ENCODE data around the gene LRP6.

- TF ChIP-seq ELF4 (IDR thresholded peaks at IDR 0.05) (no peak), ZNF384 (IDR thresholded peaks at IDR 0.05) (no peak)
These were observed 23.4 kb upstream of the LRP6 start for GRCh38 chr12:12290206-12290605.

All from HEK293T (cell line).